GM12865 (cell line): ENCODE results near the gene SLC27A4.

Experiments
- DNase-seq: peaks from one replicate; pipeline ENCODE4 v3.0.0; 2010; ENCODE audit warnings: low read depth
- H3K4me3 ChIP-seq: 2 replicates; pipeline ENCODE4 v1.5.1; 2011; ENCODE audit warnings: mild to moderate bottlenecking, low read depth, low read length, control low read depth
- TF ChIP-seq, protein P1 (sequence below): IDR thresholded peaks from 2 replicates; pipeline ENCODE4 v1.5.1; 2011; ENCODE audit warnings: low read length, control low read depth, low read depth, inconsistent platforms; ENCODE audit not compliant: insufficient read depth; ENCODE audit errors: missing control alignments

SLC27A4 gene

DNA sequence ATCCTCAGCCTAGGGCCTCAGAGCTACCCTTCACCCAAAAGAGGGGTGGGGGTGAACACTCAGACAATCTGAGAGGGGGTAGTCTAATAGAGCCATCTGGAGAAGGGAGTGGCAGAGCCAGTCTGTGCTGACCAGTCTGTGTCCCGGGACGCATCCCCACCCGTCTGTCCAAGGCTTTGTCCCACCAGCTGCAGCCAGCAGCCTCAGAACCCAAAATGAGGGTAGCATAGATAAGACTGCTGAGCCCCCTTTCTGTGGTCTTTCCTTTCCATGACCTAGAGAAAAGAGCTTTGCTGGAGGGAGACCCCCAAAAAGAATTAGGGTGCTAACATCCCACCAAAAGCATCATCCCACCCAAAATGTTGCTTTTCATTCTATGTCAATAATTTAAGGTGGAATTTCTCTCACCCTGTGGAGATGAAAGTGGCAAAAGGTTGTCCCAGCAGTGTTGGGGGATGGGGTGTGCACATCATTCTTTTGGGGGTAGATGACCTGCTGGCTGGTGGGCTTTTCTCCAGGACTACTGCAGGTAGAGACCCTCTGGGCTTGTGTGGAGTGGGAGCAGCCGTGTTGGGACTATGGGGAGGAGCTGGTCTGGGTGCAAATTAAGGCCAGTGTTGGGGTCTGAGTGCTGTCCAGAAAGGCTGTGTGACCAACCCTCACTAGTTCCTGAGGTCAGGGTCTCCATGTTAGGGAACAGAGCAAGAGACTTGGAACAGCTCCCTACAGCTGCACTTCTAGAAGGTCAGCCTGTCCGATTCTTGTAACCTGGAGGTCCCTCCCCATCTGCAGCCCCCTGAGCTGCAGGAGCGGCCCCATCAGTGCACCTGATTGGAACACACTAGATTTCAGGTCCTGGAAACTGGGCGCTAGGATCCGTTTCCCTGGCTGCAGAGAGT lies 50.7 kb downstream of the SLC27A4 start:
- no peak overlapping the region for H3K4me3 ChIP-seq
- no peak for DNase-seq
- TF ChIP-seq, protein P1, sequence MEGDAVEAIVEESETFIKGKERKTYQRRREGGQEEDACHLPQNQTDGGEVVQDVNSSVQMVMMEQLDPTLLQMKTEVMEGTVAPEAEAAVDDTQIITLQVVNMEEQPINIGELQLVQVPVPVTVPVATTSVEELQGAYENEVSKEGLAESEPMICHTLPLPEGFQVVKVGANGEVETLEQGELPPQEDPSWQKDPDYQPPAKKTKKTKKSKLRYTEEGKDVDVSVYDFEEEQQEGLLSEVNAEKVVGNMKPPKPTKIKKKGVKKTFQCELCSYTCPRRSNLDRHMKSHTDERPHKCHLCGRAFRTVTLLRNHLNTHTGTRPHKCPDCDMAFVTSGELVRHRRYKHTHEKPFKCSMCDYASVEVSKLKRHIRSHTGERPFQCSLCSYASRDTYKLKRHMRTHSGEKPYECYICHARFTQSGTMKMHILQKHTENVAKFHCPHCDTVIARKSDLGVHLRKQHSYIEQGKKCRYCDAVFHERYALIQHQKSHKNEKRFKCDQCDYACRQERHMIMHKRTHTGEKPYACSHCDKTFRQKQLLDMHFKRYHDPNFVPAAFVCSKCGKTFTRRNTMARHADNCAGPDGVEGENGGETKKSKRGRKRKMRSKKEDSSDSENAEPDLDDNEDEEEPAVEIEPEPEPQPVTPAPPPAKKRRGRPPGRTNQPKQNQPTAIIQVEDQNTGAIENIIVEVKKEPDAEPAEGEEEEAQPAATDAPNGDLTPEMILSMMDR = no peak

DNA sequence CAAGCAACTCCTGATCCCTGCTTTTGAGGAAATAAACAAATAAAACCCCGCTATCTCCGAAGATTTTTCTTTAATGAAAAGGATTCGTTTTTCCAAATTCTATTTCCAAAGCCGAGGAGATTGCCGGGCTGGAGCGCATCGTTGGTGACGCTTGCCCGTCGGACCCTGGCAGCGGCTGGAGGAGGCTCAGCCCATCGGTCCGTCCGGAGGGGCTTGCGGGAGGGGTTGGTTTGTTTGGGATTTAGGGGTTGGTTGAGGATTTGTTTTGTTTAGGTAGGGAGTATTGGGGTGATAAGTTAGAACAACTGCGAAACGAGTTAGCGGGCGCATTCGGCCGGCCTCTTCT lies 51.6 kb downstream of the SLC27A4 start:
- TF ChIP-seq, protein P1 = no peak
- DNase-seq = no peak
- H3K4me3 ChIP-seq = no peak overlapping the region

DNA sequence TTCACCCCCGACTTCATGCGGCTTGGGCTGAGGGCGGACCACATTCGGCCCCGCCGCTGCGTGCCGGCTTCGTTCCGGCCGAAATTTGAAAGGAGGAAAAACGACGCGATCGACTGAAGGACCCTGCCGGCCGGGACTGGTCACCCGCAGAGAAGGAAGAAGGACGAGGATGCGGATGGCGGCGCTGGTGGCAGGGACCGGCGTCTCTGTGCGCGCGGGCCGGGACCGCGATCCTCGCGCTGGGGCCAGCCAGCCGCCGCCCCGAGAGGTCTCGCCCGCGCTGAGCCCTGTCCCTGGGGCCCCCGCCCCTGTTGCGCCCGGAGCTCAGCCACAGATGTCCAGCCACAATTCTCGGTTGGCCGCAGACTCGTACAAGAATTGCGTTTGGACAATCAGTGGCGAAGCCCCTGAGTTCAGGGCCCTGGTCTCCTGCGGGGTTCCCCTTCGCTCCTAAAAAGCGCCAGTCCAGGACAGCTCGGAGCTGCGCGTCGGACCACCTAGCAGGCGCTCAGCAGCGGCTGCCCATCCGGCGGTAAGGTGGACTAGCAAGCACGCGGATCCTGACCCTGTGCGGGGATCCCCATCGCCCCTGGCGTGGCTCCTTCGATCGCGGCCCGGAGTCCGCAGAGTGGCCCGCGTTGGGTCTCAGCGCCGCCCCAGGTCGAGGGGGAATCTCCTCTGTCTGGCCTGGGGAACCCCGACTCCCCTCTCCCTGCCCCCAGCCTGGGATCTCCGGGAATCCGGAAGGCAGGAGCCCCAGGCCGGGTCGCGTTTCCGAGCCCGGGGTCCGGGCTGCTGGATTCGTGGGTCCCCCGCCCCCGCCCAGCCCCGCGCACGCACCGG lies 52.2 kb downstream of the SLC27A4 start:
- H3K4me3 ChIP-seq = no peak overlapping the region
- TF ChIP-seq, protein P1 = no peak
- no peak for DNase-seq

DNA sequence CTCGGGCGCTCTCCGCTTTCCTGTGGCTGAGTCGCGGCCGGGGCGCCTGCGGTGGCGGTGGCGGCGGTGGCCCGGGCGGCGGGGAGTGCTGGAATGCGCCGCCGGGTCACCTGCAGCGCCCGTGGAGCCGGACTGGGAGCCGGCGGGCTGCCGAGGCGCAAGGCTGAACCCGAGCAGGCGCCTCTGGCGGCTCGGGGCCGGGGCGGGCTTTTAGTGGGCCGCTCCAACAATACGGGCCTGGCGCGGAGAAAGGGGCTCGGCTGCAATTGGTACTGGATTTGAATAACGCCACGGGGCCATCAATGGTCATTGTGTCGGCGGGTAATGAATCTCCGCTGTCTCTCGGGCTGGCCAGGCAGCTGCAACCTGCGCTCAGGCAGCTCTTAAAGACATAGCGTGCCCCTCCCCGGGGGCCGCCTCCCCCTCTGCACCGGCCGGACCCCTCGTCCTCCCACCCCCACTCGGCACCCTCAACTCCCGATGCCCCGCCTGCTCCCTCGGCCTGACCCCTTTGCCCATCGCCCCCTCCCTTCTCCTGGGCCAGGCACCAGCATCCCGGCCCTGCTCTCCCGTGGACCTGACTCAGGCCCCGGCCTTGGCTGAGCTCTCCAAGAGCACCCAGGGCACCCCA lies 52.9 kb downstream of the SLC27A4 start:
- TF ChIP-seq, protein P1 = no peak
- DNase-seq = no peak
- H3K4me3 ChIP-seq = no peak overlapping the region

DNA sequence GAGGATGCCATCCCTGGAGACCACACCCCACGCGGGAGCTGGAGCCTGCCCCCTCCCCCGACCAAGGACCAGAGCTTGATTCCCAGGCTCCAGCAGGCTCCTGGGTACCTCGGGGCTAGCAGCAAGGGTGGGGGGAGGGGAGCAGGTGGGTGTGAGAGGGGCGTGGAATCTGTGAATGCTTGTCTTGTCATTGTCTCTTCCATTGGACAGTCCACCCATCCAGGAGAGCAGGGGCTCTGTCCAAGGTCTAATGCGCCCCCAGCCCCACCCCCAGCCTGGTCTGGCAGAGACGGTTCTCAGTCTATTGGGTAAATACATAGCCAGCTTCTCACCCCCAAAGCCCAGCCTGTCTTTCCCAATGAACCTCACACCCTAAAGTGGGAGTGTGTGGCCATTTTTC lies 53.6 kb downstream of the SLC27A4 start:
- DNase-seq = no peak
- TF ChIP-seq, protein P1 = no peak
- H3K4me3 ChIP-seq = no peak overlapping the region

DNA sequence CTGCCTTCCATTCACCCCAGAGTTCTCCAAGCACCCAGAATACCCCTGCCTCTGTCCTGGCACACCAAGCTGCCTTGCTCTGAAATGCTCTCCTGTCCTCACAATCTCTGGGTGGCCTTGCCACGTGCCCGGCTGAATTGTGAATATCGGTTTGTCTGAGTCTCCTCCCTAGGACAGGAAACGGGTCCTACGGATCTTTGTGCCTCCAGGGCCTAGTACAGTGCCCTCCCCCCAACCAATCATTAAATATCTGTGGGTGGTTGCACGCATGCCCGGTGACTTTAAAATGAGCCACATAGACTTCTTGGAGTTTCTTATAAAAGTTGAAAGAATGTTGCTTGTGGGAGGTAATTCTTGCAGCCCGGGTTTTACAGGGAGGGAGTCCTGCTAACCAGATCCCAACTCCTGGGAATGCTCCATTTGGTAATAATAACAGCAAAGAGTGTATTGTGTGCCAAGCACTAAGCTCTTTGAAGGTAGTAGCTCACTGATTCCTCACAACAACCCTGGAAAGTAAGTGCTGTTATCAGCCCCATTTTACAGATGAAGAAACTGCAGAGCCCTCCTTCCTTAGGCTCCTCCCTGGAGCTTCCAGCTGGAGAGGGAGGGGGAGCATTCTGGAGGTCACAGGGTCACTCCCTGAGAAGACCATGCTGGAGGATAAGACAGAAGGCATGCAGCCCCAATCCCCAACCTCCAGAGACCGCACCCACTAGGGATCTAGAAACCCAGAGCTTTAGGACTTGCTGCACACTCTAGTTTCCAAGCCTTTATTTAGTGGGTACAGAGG lies 54.2 kb downstream of the SLC27A4 start:
- TF ChIP-seq, protein P1 = no peak
- no peak for DNase-seq
- no peak overlapping the region for H3K4me3 ChIP-seq
